Suprapubic skin (tissue), 4 donors: ENCODE results near the gene CDC42BPA. TPM values are rescaled to one million over a fixed set of nuclear protein-coding genes. Genes with fewer than 3 reads are reported as not detected.
"Not testable (repeated sequence)": the region's sequence is repeated elsewhere in the genome, so short reads cannot be mapped to it uniquely, and the experiment has no call there.

Source experiments
- DNase-seq, 2 donors: peaks; one replicate each; pipeline ENCODE4 v3.0.0-alpha.2; 2019; ENCODE audit warnings: low spot score in 2 of 2
- H3K27ac ChIP-seq: fragments of 200-600 bp; sonication (generic); one replicate; pipeline ENCODE4 v1.5.1; 2019
- H3K27me3 ChIP-seq: fragments of 200-600 bp; sonication (generic); one replicate; pipeline ENCODE4 v1.5.1; 2019
- H3K36me3 ChIP-seq: fragments of 200-600 bp; sonication (generic); one replicate; pipeline ENCODE4 v1.5.1; 2019
- H3K4me1 ChIP-seq: fragments of 200-600 bp; sonication (generic); one replicate; pipeline ENCODE4 v1.5.1; 2019
- H3K4me3 ChIP-seq: fragments of 200-600 bp; sonication (generic); one replicate; pipeline ENCODE4 v1.5.1; 2019; ENCODE audit warnings: mild to moderate bottlenecking
- H3K9me3 ChIP-seq: fragments of 200-600 bp; sonication (generic); one replicate; pipeline ENCODE4 v1.5.1; 2019
- EP300 ChIP-seq: sonication (generic); formaldehyde crosslinking; IDR thresholded peaks from one replicate; pipeline ENCODE4 v1.6.1; 2017; ENCODE audit warnings: antibody characterized with exemption
- POLR2A ChIP-seq, 2 donors: fragments of 450-650 bp; IDR thresholded peaks; one replicate each; pipeline ENCODE4 v1.6.1; 2017; ENCODE audit warnings: antibody characterized with exemption in 2 of 2, mild to moderate bottlenecking in 2 of 2, moderate library complexity in 2 of 2
- POLR2AphosphoS5 ChIP-seq, 3 donors: sonication (generic); formaldehyde crosslinking; IDR thresholded peaks; one replicate each; pipeline ENCODE4 v1.6.1; 2017; ENCODE audit warnings: antibody characterized with exemption in 3 of 3
- WGBS: methylation state at CpG from one replicate; pipeline ENCODE4 v1.1.5; 2018; 5-methylcytosine and 5-hydroxymethylcytosine counted together
- total RNA-seq, 4 donors: library from RNA; depleted of rRNA; stranded (reverse); fragments of >200 nt; gene quantifications; one replicate each; pipeline ENCODE4 v1.1.0, GENCODE V29; 2016
- TF ChIP-seq, protein P1 (sequence below), 2 donors: fragments of 200-600 bp in 1 of 2; fragments of 450-650 bp in 1 of 2; sonication (generic) in 1 of 2; IDR thresholded peaks; one replicate each; pipeline ENCODE4 v1.5.1; 2016 to 2019; ENCODE audit warnings: antibody characterized with exemption in 2 of 2, mild to moderate bottlenecking in 1 of 2, moderate library complexity in 1 of 2

The CDC42BPA gene
- total RNA-seq, 4 donors from 2014 or later = 12.2 to 54.6 (median 14.9) TPM

DNA sequence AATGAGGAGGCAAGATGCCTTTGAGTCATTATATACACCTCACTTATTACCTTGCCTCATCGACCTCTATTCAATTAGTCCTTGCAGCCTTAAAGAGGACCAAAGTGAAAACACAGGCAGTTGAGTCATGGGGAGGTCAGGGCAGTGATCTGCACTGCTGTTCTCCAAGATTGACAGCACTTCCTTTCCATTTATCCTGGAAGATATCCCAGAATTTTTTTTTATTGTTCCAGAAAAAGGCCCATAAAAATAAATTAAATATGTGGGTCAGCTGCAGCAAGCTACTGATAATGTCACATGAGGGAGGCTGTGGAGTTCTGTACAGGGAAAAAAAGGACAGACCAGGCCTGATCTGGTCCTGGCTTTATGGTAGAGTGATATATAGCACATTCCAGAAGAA, 33.2 kb upstream of the CDC42BPA start:
- no peaks in the 10 kb centered on the region for H3K36me3 ChIP-seq
- no peak overlapping the region for H3K27ac ChIP-seq
- TF ChIP-seq, protein P1, sequence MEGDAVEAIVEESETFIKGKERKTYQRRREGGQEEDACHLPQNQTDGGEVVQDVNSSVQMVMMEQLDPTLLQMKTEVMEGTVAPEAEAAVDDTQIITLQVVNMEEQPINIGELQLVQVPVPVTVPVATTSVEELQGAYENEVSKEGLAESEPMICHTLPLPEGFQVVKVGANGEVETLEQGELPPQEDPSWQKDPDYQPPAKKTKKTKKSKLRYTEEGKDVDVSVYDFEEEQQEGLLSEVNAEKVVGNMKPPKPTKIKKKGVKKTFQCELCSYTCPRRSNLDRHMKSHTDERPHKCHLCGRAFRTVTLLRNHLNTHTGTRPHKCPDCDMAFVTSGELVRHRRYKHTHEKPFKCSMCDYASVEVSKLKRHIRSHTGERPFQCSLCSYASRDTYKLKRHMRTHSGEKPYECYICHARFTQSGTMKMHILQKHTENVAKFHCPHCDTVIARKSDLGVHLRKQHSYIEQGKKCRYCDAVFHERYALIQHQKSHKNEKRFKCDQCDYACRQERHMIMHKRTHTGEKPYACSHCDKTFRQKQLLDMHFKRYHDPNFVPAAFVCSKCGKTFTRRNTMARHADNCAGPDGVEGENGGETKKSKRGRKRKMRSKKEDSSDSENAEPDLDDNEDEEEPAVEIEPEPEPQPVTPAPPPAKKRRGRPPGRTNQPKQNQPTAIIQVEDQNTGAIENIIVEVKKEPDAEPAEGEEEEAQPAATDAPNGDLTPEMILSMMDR (IDR thresholded peaks at IDR 0.05) = no peak
- TF ChIP-seq EP300 = no peak
- no peak for TF ChIP-seq POLR2A (IDR thresholded peaks at IDR 0.05)
- no peak for TF ChIP-seq POLR2AphosphoS5 (IDR thresholded peaks at IDR 0.05)
- 35% methylated on average over 1 of the region's 1 CpG for WGBS
- no peaks in the 10 kb centered on the region for H3K4me1 ChIP-seq
- H3K4me3 ChIP-seq = no peak overlapping the region
- H3K27me3 ChIP-seq = no peaks in the 10 kb centered on the region
- H3K9me3 ChIP-seq = no peaks in the 10 kb centered on the region
- DNase-seq = no peak

DNA sequence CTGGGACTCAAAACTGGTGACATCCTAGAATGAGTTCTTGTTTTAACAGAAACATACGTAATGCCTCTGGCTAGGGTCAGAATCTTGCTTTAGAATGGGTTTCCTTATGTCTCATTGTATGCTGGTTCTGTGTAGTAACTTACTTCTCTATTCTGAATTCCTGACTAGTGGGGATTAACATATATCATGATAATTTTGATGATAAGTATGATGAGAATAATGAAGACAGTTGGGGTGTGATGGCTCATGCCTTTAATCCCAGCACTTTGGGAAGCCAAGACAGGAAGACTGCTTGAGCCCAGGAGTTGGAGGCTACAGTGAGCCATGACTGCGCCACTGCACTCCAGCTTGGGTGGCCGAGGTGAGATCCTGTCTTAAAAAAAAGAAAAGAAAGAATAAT, 31.7 kb upstream of the CDC42BPA start:
- 94% methylated on average over 3 of the region's 3 CpGs for WGBS
- TF ChIP-seq POLR2AphosphoS5 (IDR thresholded peaks at IDR 0.05) = no peak
- TF ChIP-seq, protein P1 (IDR thresholded peaks at IDR 0.05) = no peak
- TF ChIP-seq POLR2A (IDR thresholded peaks at IDR 0.05) = no peak
- TF ChIP-seq EP300 = no peak

DNA sequence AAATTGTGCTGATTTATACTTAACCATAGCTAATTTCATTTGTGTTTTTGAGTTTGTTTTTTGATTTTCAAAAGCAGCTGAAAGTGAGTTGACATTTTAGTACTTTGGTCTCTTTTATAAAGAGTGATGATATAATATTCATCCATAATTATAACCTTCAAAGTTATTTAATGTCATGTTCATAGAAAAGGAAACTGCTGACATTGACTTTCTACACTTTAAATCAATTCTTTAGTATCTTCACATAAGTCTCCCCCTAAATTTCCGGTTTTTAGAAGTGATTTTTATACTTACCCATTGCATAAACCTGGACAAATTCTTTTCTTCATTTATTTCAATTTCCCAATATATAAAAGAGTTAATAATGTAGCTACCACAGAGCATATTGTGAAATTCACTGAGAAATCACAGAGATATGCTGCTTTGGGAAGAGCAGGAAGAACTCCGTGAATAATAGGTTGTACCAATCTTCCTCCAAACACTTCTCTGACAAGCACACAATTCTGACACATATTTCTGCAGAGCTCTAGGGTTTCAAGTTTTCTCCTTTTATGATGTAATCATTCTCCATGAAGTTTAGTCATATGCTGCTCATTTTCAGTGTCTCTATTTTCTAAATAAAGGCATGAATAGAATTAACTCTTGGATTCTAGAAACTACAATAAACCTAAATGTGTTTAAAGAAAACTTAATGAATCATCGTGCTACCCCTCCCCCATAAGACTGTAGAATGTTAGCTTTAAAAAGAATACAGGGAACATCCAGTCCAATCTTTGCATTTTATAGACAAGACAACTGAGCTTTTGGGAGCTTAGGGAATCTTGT, 25.6 kb upstream of the CDC42BPA start:
- WGBS = 31% methylated on average over 3 of the region's 3 CpGs
- H3K4me3 ChIP-seq = no peak overlapping the region
- H3K4me1 ChIP-seq = no peaks in the 10 kb centered on the region
- no peaks in the 10 kb centered on the region for H3K36me3 ChIP-seq
- no peak for DNase-seq
- TF ChIP-seq, protein P1 (IDR thresholded peaks at IDR 0.05) = no peak
- TF ChIP-seq EP300 (no peak), POLR2A (IDR thresholded peaks at IDR 0.05) (no peak), POLR2AphosphoS5 (IDR thresholded peaks at IDR 0.05) (no peak)
- H3K27ac ChIP-seq = no peak overlapping the region
- no peaks in the 10 kb centered on the region for H3K9me3 ChIP-seq
- no peaks in the 10 kb centered on the region for H3K27me3 ChIP-seq

More for the DNA sequence above, 31.7 kb upstream of the CDC42BPA start:
- no peak overlapping the region for H3K27ac ChIP-seq
- H3K27me3 ChIP-seq = no peaks in the 10 kb centered on the region
- no peaks in the 10 kb centered on the region for H3K9me3 ChIP-seq
- no peaks in the 10 kb centered on the region for H3K36me3 ChIP-seq
- no peak overlapping the region for H3K4me3 ChIP-seq
- no peaks in the 10 kb centered on the region for H3K4me1 ChIP-seq
- no peak for DNase-seq

DNA sequence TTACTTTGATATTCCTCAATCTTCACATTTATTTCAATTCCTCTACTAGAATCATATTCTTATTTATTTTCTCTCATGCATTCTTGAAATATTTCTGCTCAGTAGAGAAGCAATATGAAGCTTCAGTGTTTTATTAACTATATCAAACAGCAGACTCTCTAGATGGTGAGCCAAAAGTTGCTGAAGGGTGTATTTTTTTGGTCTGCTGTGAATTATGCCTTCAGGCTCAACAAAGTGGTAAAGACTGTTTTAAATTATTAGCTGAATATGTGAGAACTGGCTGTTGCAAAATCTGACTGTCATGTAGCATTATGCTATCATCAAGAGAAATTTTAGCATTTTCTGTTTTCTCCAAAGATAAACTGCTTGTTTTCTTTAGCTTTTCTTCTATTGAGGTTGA, 24.9 kb upstream of the CDC42BPA start:
- TF ChIP-seq POLR2AphosphoS5 (IDR thresholded peaks at IDR 0.05) = no peak
- no peak for TF ChIP-seq POLR2A (IDR thresholded peaks at IDR 0.05)
- no peak for TF ChIP-seq EP300
- TF ChIP-seq, protein P1 (IDR thresholded peaks at IDR 0.05) = no peak

DNA sequence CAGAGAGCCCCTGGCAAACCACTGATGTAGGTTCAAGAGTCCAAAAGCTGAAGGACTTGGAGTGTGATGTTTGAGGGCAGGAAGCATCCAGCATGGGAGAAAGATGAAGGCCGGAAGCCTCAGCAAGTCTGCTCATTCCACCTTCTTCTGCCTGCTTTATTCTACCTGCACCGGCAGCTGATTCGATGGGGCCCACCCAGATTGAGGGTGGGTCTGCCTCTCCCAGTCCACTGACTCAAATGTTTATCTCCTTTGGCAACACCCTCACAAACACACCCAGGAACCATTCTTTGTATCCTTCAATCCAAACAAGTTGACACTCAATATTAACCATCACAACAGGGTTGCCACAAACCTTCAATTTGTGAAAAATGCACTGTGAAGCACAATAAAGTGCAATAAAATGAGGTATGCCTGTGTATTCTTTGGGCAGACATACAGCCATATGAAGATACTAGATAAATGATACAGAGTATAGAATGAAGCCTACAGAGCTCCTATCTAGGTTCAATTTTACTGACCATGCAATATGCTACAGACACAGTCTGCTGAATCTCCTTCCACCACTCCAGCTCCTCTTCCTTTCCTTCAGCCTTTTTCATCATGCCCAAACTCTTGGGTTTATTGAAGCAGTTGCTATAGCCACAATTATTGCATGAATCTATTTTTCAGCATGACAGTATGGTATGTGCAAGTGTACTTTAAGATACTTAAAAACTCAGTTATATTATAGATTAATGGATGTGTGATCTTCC, 24.0 kb upstream of the CDC42BPA start:
- WGBS = 92% methylated on average over 3 of the region's 3 CpGs
- TF ChIP-seq POLR2AphosphoS5 (IDR thresholded peaks at IDR 0.05) (no peak), EP300 (no peak), POLR2A (IDR thresholded peaks at IDR 0.05) (no peak)
- TF ChIP-seq, protein P1 (IDR thresholded peaks at IDR 0.05) = no peak
- no peak overlapping the region for H3K4me3 ChIP-seq
- no peak overlapping the region for H3K27ac ChIP-seq
- H3K27me3 ChIP-seq = no peaks in the 10 kb centered on the region
- H3K9me3 ChIP-seq = no peaks in the 10 kb centered on the region
- no peak for DNase-seq
- no peaks in the 10 kb centered on the region for H3K36me3 ChIP-seq
- no peaks in the 10 kb centered on the region for H3K4me1 ChIP-seq

More for the DNA sequence above, 24.9 kb upstream of the CDC42BPA start:
- no peaks in the 10 kb centered on the region for H3K9me3 ChIP-seq
- H3K36me3 ChIP-seq = no peaks in the 10 kb centered on the region
- no peaks in the 10 kb centered on the region for H3K4me1 ChIP-seq
- H3K27ac ChIP-seq = no peak overlapping the region
- no peak for DNase-seq
- H3K4me3 ChIP-seq = no peak overlapping the region
- no peaks in the 10 kb centered on the region for H3K27me3 ChIP-seq

DNA sequence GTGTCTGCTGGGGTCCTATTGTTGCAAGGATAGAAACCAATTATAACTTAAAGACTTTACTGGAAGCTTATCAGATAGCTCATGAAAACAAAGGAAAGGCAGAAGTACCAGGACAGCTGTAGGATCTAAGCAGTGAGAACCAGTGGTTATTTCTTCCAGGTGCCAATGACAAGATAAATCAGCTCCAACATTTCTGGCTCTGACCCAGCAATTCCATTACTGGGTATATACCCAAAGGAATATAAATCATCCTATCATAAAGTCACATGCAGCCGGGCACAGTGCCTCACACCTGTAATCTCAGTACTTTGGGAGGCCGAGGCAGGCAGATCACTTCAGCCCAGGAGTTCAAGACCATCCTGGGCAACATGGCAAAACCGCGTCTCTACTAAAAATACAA, 17.8 kb upstream of the CDC42BPA start:
- not testable (repeated sequence) for H3K4me3 ChIP-seq, DNase-seq, H3K36me3 ChIP-seq, H3K27me3 ChIP-seq, H3K9me3 ChIP-seq, H3K4me1 ChIP-seq, H3K27ac ChIP-seq
- WGBS = 85% methylated on average over 4 of the region's 4 CpGs
